Posterior vena cava (tissue), 2 donors: Measurements from ENCODE around the gene EDC3. TPM values are rescaled to one million over a fixed set of nuclear protein-coding genes. Genes with fewer than 3 reads are reported as not detected.
A peak's percentile ranks its signal among the peaks of the same experiment; 100 is the strongest.
"Not testable (repeated sequence)": the region's sequence is repeated elsewhere in the genome, so short reads cannot be mapped to it uniquely, and the experiment has no call there.

ENCODE experiments used
- DNase-seq: peaks from one replicate; pipeline ENCODE4 v3.0.0-alpha.2; 2020; ENCODE audit warnings: low spot score
- intact Hi-C, 2 donors: fragments of 100-400 bp; cut with DNase I; formaldehyde crosslinking; loops; one replicate each; pipeline versions ENCODE4 v1.14.1 to v1.14.2; 2022 to 2023
- total RNA-seq, 2 donors: library from RNA; stranded (reverse); fragmentation: NEBNext Ultra II Directional; extraction: Animal tissue kit (Norgen Biotek cat#: 25700); gene quantifications; one replicate each; pipeline ENCODE4 v1.2.1, GENCODE V29; 2021
- donor health status: DM: yes; HTN: yes; CAD: no.
- donor health status: DM: yes; HTN: yes; CAD: no.

Gene EDC3
- total RNA-seq, 2 donors from 2014 or later = 21.8 to 22.1 TPM

DNA sequence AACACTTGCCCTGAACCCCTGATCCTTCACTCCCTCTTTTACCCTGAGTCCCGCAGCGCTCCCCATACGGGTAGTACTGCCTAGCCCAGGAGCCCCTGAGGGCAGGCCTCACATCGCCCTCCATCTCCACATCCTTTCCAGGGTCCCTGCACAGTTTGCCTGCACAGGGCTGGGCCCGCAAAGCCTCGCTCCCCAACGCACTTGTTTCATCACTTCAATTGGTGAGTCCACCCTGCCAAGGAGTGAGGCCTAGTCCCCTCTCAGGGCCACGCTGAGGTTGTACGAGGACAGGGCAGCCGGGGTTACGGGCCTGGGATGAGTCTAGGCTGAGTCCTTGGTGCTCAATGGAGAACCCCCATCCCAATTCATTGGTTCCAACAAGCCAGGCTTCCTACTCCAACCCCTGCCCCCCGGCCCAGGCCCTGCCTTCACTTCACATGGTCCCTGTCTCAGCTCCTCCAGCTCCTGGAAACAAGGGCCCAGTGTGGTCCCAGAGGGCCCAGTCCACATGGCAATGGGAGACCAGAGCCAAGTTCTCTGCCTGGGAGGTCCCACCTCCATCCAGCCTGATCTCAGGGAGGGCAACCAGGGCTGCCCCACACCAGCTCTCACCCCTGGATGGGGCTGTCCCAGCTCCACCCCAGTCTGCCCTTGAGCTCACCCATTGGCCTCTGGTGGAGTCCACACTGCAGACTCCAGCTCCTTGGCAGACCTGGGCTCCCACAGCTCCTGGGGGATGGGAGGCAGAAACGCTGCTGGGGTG, 92.6 kb downstream of the EDC3 start:
- no peak for DNase-seq
- intact Hi-C loops = no loop called here

DNA sequence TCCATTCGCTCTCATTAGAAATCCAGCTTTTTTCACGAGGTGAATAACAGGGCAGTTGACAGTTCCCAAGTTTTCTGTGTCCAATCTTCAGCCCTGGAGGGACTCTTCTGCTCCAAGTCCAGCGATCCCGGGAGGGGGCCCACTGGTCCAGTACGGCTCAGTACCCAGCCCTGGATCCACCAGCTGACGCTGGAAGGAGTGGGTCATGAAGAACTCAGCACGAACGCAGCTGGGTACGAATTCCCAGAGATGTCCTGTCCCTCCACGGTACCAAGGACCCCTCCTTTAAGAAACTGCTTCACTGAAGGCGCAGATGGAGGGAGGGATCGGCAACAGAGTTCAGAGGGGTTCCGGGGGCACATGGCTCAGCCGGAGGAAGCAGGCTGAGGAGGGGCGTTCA, 96.7 kb downstream of the EDC3 start:
- DNase-seq = no peak
- intact Hi-C loops = no loop called here

DNA sequence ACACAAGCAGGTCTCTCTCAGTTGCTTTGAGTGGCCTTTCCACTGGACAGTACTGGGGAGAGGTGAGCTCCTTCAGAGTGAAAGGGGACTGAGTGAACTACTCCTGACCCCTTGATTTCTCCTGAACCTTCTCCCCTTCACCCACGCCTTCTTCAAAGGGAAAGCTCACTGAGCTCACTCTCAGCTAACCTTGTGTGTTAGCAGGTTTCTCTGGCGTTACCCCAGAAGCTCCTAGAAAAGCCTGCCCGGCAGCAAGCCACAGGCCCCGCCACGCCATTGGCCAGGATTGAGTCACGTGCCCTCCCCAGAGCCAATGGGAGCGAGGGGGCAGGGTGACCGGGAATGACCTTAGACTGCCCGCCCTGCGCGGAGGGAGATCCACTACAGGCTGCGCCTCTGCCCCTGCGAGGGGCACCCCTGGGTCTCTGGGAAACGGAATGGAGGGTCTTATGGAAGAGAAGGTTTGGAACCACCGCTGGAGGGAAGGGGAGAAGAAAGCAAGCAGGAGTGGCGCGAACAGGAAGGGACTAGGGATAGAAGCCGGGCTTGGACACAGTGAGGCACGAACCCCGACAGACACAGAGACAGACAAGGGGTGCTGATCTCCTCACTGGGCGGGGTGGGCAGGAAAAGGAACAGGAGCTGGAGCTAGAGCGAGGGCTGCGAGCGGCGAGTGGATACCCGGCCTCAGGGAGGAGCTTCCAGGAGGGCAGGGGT, 97.5 kb downstream of the EDC3 start:
- intact Hi-C loops = no loop called here
- peak; percentile 97 for DNase-seq

DNA sequence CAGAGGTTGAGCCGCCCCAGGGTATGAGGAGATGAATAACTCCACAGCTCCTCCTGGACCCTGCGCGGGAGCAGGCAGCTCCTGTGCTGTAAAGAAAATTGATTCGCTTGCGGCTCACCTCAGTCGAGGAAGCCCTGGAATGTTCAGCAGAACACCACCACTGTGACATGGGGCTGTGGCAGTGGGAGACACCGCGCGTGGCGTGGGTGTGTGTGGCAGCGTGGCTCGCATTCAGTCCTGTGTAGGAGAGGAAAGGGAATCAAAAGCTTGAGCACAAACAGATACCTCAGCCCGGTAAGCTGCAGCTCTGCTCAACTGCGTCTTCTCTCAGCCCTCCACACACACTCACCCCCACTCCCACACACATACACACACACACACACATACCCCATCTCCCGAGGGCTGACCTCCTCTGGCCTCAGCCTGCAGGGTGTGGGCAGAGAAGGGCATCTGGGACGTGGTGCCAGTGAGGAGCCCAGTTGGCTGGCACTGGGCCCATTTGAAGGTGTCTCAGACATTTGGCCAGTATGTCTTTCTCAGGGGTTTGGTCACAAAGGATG, 98.6 kb downstream of the EDC3 start:
- intact Hi-C loops, DNase-seq: not testable (repeated sequence)

DNA sequence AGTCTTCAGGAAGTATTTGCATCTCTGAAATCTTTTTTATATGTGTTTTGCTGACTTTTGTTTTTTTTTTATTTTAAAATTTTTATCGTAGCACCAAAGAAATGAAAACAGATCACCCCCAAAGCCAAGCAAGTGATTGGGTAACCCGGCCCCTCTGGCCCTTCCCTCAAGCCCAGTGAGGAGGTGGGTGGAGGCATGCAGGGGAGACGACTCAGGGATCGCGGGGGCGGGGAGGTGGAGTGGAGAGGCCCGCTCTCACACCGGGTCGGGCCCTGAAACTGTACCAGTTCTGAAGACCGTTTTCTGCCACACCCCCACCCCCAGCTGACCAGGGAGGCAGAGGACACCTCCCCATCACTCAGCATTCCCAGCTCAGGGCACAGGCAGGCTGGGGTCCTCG, 99.1 kb downstream of the EDC3 start:
- intact Hi-C loops = not testable (repeated sequence)

DNA sequence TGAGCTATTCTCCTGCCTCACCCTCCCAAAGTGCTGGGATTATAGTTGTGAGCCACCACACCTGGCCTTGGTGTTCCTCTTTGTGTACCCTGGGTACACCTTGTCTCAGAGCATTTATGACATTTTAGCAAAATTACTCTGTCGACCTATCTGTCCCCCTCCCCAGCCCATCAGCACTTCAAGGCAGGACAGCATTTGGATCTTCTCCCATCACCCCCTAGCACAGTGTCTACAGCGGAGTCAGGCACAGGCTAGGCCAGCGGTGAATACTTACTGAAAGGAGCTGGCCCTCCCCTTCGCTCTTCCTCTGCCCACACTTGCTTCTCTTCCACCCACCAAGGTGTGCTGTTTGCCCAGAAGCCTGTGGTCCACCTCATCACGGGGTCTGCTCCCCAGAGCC, 100.6 kb downstream of the EDC3 start:
- intact Hi-C loops = no loop called here

More for the DNA sequence above, 99.1 kb downstream of the EDC3 start:
- not testable (repeated sequence) for DNase-seq

DNA sequence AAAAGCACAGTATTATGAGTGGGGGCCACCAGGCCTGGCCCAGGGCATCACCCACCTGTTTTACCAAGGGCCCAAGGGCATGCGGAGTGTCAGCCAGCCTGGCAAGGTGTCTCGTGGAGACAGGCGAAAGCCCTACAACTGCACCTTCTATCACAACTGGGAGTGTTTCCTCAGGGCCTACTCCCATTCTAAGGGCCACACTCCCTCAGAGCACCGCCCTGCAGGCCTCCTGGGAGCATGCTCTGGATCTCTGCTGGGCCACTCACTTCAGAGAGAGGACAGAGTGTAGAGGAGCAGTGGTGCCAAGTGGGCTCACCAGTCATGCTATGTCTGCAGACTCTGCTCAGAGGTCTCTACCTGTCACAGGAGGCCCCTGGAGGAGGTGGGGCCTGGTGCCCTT, 101.4 kb downstream of the EDC3 start:
- intact Hi-C loops = no loop called here

More for the DNA sequence above, 100.6 kb downstream of the EDC3 start:
- no peak for DNase-seq

DNA sequence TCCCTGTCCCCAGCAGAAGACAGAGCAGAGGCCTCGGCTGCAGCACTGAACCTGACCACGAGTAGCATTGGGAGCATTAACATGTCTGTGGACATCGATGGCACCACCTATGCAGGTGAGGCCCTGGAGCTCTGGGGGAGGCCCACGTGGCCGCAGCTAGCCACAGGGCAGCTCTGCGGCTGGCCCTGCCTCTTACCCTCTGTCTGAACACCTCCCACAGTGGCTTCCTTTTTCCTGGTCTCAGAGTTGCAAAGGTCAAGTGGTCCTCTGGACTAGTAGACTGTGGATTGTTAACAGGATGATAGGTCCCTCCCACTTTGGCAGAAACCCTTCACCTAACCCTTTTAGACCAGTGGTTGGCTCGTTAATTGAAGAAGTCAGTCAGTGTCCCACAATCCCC, 102.7 kb downstream of the EDC3 start:
- DNase-seq = no peak
- intact Hi-C loops = no loop called here

More for the DNA sequence above, 101.4 kb downstream of the EDC3 start:
- DNase-seq = no peak

DNA sequence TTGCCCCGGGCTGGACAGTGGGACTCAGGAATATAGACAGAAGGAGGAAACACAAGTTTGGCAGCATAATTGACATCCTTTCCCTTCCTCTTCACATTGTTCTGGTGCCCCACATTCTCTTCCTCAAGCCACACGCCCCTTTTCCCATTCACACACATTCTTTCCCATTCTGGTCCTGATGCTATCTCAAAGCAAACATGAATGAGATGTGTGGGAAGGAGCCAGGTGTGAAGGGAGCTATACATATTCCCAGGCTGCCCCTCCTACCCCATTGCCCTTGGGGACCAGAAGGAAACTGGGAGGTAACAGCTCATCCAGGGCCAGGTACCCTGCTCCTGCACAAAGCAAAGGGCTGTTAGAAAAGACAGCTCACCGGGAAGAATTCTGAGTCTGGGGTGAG, 103.6 kb downstream of the EDC3 start:
- intact Hi-C loops = no loop called here
- peak; percentile 4 for DNase-seq

DNA sequence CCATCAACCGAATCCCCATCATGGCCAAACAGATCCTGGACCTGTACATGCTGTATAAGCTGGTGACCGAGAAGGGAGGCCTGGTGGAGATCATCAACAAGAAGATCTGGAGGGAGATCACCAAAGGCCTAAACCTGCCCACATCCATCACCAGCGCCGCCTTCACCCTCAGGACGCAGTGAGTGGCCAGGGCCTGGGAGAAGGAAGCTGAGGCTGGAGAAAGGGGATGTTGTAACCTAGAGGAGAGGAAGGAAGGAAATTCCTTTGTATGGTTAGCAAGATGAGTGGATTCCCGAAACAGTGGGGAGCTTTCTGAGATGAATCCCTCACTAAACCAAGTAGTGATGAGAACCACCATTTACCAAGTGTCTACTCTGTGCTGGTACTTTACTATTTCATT, 106.0 kb downstream of the EDC3 start:
- peak; percentile 72 for DNase-seq
- intact Hi-C loops = no loop called here

DNA sequence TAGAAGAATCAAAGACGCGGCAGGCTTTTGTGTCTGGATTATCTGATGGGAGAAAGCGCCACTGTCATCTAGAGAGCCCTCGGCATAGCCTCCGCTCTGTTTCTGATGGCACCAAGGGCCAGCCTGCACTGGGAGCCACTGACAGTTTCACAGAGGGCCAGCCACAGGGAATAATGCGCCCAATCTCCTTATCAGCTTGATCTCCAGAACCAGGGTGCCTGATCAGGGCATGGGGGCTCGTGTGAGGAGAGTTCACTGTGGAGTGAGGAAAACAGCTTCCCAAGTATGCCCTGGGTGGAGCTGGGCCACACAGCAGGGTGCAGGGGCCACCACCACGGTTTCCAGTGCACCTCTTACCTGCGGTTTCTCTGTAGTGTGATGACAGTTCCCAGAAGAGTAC, 110.0 kb downstream of the EDC3 start:
- DNase-seq = peak; percentile 34
- intact Hi-C loops = loop anchor here in 1 of 2 donors (2.0 kb wide), 1 partner anchor 63 kb away; no protein-coding TSS in a partner anchor

DNA sequence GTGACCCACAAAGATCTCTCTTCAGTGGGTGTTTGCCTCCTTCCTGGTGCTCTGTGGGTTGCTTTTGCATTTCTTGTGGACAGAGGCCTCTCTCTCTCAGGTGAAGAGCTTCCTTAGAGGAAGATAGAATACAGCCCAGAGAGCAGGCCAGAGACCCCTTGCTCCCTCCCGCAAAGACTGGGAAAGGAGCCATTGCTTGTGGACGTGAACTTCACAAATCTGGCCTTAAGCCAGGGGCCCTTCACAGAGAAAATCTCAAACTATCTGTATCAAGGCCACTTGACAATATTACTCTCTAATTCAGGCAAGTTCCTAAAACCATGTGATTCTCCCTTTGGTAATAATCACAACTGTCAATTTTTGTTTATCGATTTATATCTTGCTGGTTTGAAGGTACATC, 110.6 kb downstream of the EDC3 start:
- intact Hi-C loops = no loop called here
- DNase-seq = no peak

DNA sequence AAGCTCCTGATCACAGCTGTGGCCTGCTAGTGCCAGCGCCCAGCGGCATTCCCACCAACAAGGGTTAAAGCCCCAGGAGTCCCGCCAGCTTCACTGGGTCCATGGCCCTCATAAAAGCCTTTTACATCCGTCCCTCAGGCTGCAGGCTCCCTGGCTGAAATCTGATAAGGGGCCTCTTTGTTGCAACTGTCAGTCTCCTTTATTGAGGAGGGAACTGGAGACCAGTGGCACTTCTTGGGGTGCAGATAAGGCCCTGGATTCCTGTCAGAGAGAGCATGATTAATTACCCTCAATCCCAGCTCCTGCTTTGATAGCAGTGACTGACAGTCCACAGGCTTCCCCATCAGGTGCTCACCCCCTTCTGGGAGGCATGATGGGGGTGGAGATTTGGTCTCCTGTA, 111.0 kb downstream of the EDC3 start:
- peak; percentile 26 for DNase-seq
- intact Hi-C loops = no loop called here

DNA sequence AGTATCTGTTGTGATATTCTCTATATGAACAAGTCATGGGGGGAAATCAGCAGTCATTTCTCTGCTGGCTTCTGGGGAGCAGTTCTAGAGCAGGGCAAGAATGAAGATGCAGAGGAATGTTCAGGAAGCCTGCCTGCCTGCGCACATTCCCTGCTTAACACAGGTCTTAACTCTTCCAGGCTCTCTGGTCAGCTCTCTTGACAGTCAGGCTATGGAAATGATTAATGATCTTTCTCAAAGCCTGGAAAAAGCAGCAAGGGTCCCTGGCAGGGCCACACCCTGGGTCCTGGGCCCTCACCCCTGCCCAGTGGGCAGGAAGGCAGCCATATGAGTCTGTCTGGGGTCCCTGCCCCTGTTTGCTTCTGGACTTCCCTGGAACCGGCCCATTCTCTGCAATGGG, 111.6 kb downstream of the EDC3 start:
- DNase-seq = peak; percentile 19

More for the DNA sequence above, 111.6 kb downstream of the EDC3 start:
- intact Hi-C loops = no loop called here

Other genes with a start within 250 kb of the EDC3 start
- gene UBL7, start 234.9 kb downstream of the EDC3 start, total RNA-seq = 10 to 100 TPM; 24.8 to 25.9 TPM
- gene ARID3B, start 154.8 kb downstream of the EDC3 start, total RNA-seq = 1 to 10 TPM; 4.2 to 4.9 TPM
- gene CLK3, start 80.2 kb downstream of the EDC3 start, total RNA-seq = 10 to 100 TPM; 37.7 to 42.3 TPM
- under 1 TPM in 1 of 2 donors, not detected in 1; 0.48 TPM for gene CYP1A1, start 29.5 kb upstream of the EDC3 start, total RNA-seq
- gene CYP1A2, start 52.8 kb upstream of the EDC3 start, total RNA-seq = not detected
- gene CSK, start 86.1 kb upstream of the EDC3 start, total RNA-seq = 10 to 100 TPM; 29.6 to 31.8 TPM
- gene LMAN1L, start 116.8 kb upstream of the EDC3 start, total RNA-seq = not detected
- not detected for gene CPLX3, start 130.6 kb upstream of the EDC3 start, total RNA-seq
- 10 to 100 TPM; 19.1 to 21.8 TPM for gene ULK3, start 147.1 kb upstream of the EDC3 start, total RNA-seq
- gene SCAMP2, start 177.3 kb upstream of the EDC3 start, total RNA-seq = 10 to 100 TPM; 65.1 to 65.6 TPM
- gene MPI, start 194.0 kb upstream of the EDC3 start, total RNA-seq = 10 to 100 TPM; 22.4 to 26.5 TPM
- 10 to 100 TPM; 61.5 to 81.0 TPM for gene FAM219B, start 210.8 kb upstream of the EDC3 start, total RNA-seq
- gene COX5A, start 242.0 kb upstream of the EDC3 start, total RNA-seq = 100 to 1,000 TPM in 1 of 2 donors, 10 to 100 TPM in 1; 90.6 to 101 TPM